HTR-8/SVneo (cell line): Measurements from ENCODE around the gene SLC13A1.
"Not testable (repeated sequence)": the region's sequence is repeated elsewhere in the genome, so short reads cannot be mapped to it uniquely, and the experiment has no call there.

Experiments
- DNase-seq: peaks from one replicate; pipeline ENCODE4 v3.0.0; 2011; ENCODE audit warnings: low spot score, mixed read lengths; ENCODE audit not compliant: insufficient read length
- FAIRE-seq: peaks from 2 replicates; lab custom pipeline; 2011; peaks lifted over from hg19 to GRCh38; lab: Jason Lieb, UNC

Gene SLC13A1

GRCh38 chr7:123133924-123134323, 65.8 kb downstream of the SLC13A1 start:
- DNase-seq, result no peak
- FAIRE-seq, result no peak

GRCh38 chr7:123131961-123132360, 67.8 kb downstream of the SLC13A1 start:
- FAIRE-seq, result no peak
- no peak for DNase-seq

- no peak for DNase-seq
- FAIRE-seq, result no peak
These were observed 68.2 kb downstream of the SLC13A1 start for GRCh38 chr7:123131556-123131955.

- FAIRE-seq (no peak), DNase-seq (no peak)
These were observed 68.6 kb downstream of the SLC13A1 start for GRCh38 chr7:123131140-123131539.

GRCh38 chr7:123126691-123127090, 73.1 kb downstream of the SLC13A1 start:
- no peak for FAIRE-seq
- DNase-seq, result no peak

GRCh38 chr7:123126171-123126570, 73.6 kb downstream of the SLC13A1 start:
- FAIRE-seq, result no peak
- DNase-seq, result no peak

- DNase-seq (no peak), FAIRE-seq (no peak)
These were observed 74.5 kb downstream of the SLC13A1 start for GRCh38 chr7:123125231-123125630.

GRCh38 chr7:123122916-123123315, 76.9 kb downstream of the SLC13A1 start:
- DNase-seq (no peak), FAIRE-seq (no peak)

- FAIRE-seq (no peak), DNase-seq (no peak)
These were observed 79.5 kb downstream of the SLC13A1 start for GRCh38 chr7:123120286-123120685.

GRCh38 chr7:123115331-123115730, 84.4 kb downstream of the SLC13A1 start:
- DNase-seq (no peak), FAIRE-seq (no peak)

GRCh38 chr7:123114288-123114687, 85.5 kb downstream of the SLC13A1 start:
- no peak for FAIRE-seq
- no peak for DNase-seq

GRCh38 chr7:123112833-123113232, 86.9 kb downstream of the SLC13A1 start:
- FAIRE-seq (no peak), DNase-seq (no peak)

GRCh38 chr7:123099712-123100111, 100.1 kb downstream of the SLC13A1 start:
- DNase-seq (no peak), FAIRE-seq (no peak)

GRCh38 chr7:123096976-123097375, 102.8 kb downstream of the SLC13A1 start:
- FAIRE-seq (no peak), DNase-seq (no peak)

GRCh38 chr7:123096434-123096833, 103.3 kb downstream of the SLC13A1 start:
- no peak for FAIRE-seq
- no peak for DNase-seq

- DNase-seq (no peak), FAIRE-seq (no peak)
These were observed 109.3 kb downstream of the SLC13A1 start for GRCh38 chr7:123090456-123090855.

GRCh38 chr7:123086910-123087309, 112.9 kb downstream of the SLC13A1 start:
- FAIRE-seq, DNase-seq: not testable (repeated sequence)

- DNase-seq, FAIRE-seq: not testable (repeated sequence)
These were observed 114.9 kb downstream of the SLC13A1 start for GRCh38 chr7:123084861-123085260.

- FAIRE-seq, result no peak
- DNase-seq, result no peak
These were observed 120.7 kb downstream of the SLC13A1 start for GRCh38 chr7:123079021-123079420.

- DNase-seq (no peak), FAIRE-seq (no peak)
These were observed 123.8 kb downstream of the SLC13A1 start for GRCh38 chr7:123075838-123076467.

- FAIRE-seq (no peak), DNase-seq (no peak)
These were observed 129.0 kb downstream of the SLC13A1 start for GRCh38 chr7:123070702-123071286.

GRCh38 chr7:123067814-123068213, 132.0 kb downstream of the SLC13A1 start:
- no peak for DNase-seq
- FAIRE-seq, result no peak
